HUES48 (cell line): ENCODE results near the gene LRPAP1.

ENCODE experiments used
- H3K27ac ChIP-seq: one replicate; pipeline ENCODE4 v1.7.0; 2013; ENCODE audit warnings: low read depth, low read length, inconsistent platforms
- H3K27me3 ChIP-seq: 2 replicates; pipeline ENCODE4 v1.6.1; 2013; ENCODE audit warnings: mild to moderate bottlenecking, low read length; ENCODE audit not compliant: control insufficient read depth, insufficient read depth
- H3K36me3 ChIP-seq: 2 replicates; pipeline ENCODE4 v1.6.1; 2013; ENCODE audit warnings: low read length; ENCODE audit not compliant: control insufficient read depth, insufficient read depth
- H3K4me1 ChIP-seq: 2 replicates; pipeline ENCODE4 v1.6.1; 2013; ENCODE audit warnings: mild to moderate bottlenecking, low read length; ENCODE audit not compliant: control insufficient read depth, insufficient read depth
- H3K4me3 ChIP-seq: 2 replicates; pipeline ENCODE4 v1.5.1; 2013; ENCODE audit warnings: mild to moderate bottlenecking, low read depth, low read length
- H3K9ac ChIP-seq: 2 replicates; pipeline ENCODE4 v1.6.1; 2013; ENCODE audit warnings: mild to moderate bottlenecking, low read depth, low read length, moderate library complexity
- H3K9me3 ChIP-seq: 2 replicates; pipeline ENCODE4 v1.6.1; 2013; ENCODE audit warnings: low read length; ENCODE audit not compliant: control insufficient read depth, insufficient read depth

Gene LRPAP1

DNA sequence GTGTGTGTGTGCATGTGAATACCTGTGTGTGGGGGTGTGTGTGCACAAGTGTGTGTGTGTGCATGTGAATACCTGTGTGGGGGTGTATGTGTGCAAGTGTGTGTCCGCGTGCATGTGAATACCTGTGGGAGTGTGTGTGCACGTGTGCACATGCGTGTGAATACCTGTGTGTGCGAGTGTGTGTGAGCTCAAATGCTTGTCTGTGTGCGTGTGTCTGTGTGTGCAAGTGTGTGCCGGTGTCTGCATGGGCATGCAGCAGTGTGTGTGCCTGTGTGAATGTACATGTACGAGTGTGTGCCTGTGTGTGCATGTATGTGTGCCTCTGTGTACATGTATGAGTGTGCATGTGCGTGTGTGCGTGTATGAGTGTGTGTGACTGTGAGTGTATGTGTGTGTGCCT lies 64.1 kb downstream of the LRPAP1 start:
- no peaks in the 10 kb centered on the region; the same call in 1 of the 2 replicates for H3K9me3 ChIP-seq
- H3K27ac ChIP-seq = no peak overlapping the region
- no peak overlapping the region for H3K9ac ChIP-seq
- H3K36me3 ChIP-seq = no peaks in the 10 kb centered on the region
- H3K27me3 ChIP-seq = peaks cover 53% of the 10 kb centered on the region
- H3K4me3 ChIP-seq = no peak overlapping the region
- no peaks in the 10 kb centered on the region; the same call in 1 of the 2 replicates for H3K4me1 ChIP-seq

DNA sequence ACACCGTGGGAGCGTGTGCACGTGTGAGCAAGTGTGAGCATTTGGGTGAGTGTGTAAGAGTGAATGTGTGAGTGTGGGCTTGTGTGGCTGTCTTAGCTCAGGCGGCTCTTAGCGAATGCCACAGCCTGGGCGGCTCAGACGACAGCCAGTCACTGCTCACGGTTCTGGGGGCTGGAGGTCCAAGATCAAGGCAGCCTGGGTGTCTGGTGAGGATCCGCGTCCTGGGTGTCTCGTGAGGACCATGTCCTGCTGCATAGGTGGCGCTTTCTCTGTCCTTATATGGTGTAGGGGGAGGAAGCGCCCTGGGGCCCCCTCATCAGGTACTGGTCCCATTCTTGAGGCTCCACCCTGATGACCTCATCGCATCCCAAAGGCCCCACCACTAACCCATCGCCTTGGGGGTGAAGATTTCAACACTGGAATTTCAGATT lies 64.6 kb downstream of the LRPAP1 start:
- Histone ChIP-seq H3K27ac (no peak overlapping the region), H3K27me3 (peaks cover 51% of the 10 kb centered on the region), H3K36me3 (no peaks in the 10 kb centered on the region), H3K4me3 (no peak overlapping the region), H3K9ac (no peak overlapping the region), H3K4me1 (no peaks in the 10 kb centered on the region), H3K9me3 (no peaks in the 10 kb centered on the region; the same call in 1 of the 2 replicates)

DNA sequence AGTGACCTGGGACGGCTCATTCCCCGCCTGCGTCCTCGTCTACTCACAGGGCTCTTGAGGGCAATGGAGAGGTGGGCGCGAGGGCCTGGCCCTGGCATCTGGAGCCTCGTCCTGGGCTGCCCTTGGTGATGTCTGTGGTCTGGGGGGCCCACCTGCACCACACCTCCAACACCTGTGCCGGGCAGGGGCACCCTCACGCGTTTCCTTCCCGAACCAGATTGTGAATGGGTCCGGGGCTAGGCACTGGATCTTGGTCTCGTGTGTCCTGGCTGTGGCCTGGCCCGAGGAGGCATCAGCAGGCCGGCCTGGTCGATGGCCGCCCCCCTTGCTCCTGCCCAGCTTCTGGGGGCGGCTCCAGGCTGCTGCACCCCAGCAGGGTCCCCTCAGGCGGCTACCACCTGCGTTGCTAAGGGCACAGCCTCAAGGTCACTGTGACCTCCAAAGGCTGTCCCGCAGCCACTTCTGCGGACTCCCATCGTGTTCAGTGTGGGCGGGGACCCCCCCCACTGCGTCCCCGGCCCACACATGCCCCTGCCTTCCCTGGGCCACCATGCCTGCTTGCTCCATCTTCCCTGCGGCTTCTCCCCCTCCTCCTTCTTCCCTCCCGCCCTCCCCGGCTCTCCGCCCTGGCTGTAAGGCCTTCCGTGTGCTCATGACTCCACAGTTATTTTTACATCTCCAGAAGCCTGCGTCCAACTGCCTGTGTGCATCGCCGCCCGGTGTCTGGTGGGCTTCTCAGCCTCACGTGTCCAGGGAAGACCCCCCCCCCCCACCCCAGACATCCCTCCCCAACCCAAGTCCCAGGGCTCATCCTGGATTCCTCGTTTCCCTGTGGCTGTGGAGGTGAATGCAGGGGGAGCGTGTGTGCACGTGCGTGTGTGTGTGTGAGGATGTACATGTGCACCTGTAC lies 65.3 kb downstream of the LRPAP1 start:
- H3K4me1 ChIP-seq = no peaks in the 10 kb centered on the region
- no peaks in the 10 kb centered on the region; the same call in 1 of the 2 replicates for H3K9me3 ChIP-seq
- H3K4me3 ChIP-seq = no peak overlapping the region
- H3K27me3 ChIP-seq = peaks cover 52% of the 10 kb centered on the region
- H3K9ac ChIP-seq = no peak overlapping the region
- H3K27ac ChIP-seq = no peak overlapping the region
- no peaks in the 10 kb centered on the region for H3K36me3 ChIP-seq

DNA sequence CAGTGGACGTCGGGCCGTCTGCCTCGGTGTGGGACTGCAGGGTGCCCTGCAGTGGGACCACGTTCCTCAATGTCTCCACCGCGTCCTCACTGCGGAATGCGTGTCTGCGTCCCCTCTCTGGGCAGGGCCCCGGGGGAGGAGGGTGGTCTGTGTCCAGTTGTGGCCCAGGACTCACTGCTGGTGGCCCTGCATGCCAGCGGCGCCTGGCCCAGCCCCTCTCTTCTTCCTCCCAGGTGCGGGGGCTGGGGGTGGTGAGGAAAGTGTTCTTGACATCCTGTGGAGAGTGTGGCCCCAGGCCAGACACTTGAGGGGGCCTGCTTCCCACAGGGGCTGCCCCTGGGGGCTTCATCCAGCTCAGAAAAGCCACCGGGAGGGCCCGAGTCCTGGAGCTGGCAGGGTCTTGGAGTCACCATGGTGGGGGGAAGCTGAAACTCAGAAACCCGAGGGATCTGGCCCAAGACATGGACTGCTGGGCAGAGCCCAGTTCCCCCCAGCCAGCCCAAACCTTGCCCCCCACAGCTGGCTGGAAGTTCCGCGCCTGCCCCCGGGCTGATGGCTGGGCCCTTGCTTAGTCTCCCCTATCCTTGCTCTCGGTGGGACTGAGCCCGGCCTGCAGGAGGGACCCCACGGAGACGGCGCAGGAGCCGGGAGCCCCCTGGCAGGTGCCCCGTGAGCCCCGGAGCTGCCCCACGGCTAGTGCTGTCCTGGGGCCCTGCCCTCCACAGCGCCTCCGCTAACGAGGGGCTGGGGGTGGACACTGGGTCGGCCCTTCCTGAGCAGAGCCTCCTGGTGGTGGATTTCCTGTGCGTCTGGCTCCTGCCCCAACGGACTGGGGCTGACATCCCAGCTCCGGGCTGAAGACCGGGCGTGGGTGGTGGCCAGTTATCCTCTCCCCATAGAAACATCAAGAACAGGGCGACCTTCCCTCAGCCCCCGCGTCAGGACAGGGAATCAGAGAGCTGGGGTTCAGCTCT lies 66.2 kb downstream of the LRPAP1 start:
- H3K9ac ChIP-seq = no peak overlapping the region
- no peaks in the 10 kb centered on the region for H3K4me1 ChIP-seq
- no peaks in the 10 kb centered on the region for H3K36me3 ChIP-seq
- H3K9me3 ChIP-seq = no peaks in the 10 kb centered on the region; the same call in 1 of the 2 replicates
- peaks cover 55% of the 10 kb centered on the region for H3K27me3 ChIP-seq
- no peak overlapping the region for H3K27ac ChIP-seq
- no peak overlapping the region for H3K4me3 ChIP-seq

DNA sequence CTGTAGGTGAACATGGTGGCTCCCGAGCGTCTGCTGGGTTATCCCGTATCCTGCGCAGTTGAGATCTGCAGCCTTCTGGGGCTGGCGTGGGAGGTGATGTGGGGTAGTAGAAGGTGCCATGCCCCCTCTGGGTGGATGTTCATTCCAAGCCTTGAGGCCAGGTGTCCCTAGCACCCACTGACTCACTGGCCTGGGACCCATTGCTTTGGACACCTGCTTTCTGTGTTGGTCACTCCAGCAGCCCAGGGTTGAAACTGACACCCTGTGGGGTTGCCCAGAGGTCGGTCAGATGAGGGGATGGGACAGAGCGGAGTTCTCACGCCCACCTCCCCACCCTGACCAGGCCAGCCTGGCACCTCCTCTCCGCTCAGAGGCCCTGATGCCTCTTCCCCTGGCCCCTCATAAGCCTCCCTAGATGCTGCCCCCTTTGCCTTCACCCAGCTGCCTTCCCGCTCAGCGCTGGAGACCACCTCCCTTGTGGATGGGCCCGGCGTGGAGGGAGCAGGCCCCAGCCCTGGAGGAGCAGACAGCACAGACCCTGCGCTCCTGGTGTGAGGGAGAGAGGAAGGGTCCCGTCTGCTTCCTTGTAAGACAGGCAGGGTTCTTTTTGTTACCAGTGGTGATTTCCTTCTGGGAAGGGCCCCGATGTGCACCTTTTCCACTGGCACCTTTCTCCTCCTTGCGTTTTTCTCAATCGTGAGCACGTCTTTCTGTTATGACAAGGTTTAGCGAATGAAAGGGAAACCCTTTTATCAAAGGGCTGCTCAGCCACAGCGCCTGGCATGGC lies 67.1 kb downstream of the LRPAP1 start:
- Histone ChIP-seq H3K27ac (no peak overlapping the region), H3K36me3 (no peaks in the 10 kb centered on the region), H3K9ac (no peak overlapping the region), H3K27me3 (peaks cover 54% of the 10 kb centered on the region), H3K4me1 (no peaks in the 10 kb centered on the region), H3K4me3 (no peak overlapping the region), H3K9me3 (no peaks in the 10 kb centered on the region; the same call in 1 of the 2 replicates)

DNA sequence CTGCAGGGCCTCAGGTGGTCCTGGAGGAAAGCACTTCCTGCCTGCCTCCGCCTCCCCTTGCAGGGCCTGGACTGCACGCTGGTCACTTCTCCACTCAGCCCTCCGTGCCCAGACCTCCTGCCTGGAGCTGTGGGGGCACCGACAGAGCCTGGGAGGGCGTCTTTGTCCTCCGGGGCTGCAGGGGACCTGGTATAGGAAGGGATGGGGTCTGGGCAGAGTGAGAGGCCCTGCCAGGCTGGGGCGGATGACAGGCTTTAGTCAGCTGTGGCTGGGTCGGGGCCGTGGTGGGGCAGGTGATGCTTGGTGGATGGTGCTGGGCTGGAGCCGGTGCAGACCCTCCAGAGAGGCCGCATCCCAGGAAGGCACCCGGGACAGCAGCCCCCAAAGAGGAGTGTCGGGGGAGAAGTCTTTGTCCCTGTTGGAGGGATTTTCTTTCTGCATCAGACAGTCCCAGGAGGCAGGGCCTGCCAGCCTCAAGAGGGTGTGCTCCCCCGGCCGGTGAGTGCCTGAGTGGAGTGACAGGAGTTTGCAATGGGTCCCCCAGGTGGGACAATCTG lies 67.8 kb downstream of the LRPAP1 start:
- Histone ChIP-seq H3K9ac (no peak overlapping the region), H3K36me3 (no peaks in the 10 kb centered on the region), H3K27ac (no peak overlapping the region), H3K27me3 (peaks cover 53% of the 10 kb centered on the region), H3K4me3 (no peak overlapping the region), H3K9me3 (no peaks in the 10 kb centered on the region; the same call in 1 of the 2 replicates), H3K4me1 (no peaks in the 10 kb centered on the region)

DNA sequence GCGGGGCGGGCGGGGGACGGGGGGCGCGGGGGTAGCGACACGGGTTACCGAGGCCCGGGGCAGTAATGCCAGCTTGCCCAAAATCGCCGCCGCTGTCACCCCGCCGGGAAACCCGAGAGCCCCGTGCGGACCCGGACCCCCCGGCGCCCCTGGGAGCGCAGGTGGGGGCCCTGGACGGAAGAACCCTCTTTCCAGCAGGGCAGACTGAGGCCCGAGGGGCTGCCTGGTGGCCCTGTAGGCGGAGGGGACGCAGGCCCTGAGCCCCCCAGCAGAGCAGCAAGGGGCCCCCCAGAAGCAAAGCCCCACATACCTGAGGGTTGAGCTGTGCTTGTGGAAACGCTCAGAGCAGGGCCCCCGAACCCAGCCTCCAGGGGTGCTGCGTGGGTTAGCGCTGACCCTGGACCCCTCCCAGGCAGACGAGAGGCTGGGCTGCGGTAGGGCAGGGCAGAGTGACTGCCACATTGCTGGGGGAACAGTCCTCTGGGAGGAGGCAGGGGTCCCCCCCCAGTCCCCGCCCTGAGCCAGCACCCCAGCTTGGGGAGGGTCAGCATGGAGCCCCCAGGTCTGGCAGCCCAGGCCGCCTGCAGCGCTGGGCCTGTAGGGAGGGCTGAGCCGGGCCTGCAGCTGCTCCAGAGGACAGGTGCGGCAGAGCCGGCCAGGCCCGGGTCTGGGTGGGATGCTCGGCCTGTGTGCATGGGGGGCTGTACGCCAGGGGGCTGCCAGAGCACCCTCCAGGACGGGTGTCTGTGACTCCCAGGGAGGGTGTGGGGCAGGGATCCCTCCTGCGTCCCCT lies 68.5 kb downstream of the LRPAP1 start:
- Histone ChIP-seq H3K4me3 (no peak overlapping the region), H3K9me3 (no peaks in the 10 kb centered on the region; the same call in 1 of the 2 replicates), H3K9ac (no peak overlapping the region), H3K4me1 (no peaks in the 10 kb centered on the region), H3K36me3 (no peaks in the 10 kb centered on the region), H3K27me3 (peaks cover 56% of the 10 kb centered on the region), H3K27ac (no peak overlapping the region)

DNA sequence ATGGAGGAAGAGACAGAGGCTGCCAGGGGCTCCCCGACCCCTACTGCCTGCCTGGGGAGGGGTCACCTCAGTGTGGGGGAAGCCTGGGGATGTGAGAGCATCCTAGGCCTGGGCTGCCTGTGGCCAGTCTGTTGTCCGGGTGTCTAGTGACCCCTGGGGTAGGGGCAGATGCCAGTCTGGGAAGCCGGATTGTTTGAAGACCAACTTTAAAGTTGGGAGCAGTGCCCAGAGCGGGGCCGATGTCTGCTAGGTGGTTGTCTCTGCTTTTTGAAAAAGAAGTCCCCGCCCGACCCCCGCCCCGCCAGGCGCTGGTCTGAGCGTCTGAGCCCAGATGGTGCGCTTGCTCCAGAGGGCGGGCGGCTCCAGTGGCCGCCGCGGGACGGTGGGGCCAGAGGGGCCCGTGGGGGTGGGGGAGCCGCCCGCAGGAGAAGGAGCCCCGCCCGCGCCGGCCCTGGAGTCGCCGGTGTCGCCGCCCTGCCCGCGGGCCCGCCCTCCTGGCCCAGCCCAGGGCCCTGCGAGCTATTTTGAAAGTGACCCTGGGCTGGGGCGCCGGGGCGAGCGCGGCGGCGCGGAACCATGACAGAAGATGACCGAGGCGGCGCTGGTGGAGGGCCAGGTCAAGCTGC lies 69.3 kb downstream of the LRPAP1 start, which contains the start of gene DOK7:
Gene DOK7, plus strand, starts transcription at position 517 of the 626 bp plus-strand sequence. Its CDS starts 70 bp downstream, at position 587.
- Histone ChIP-seq H3K4me3 (no peak within 1 kb of the TSS; the same call in 1 of the 2 replicates), H3K9me3 (no peaks in the 10 kb centered on the region), H3K27ac (no peak within 1 kb of the TSS), H3K27me3 (peaks cover 64% of the 10 kb centered on the region), H3K4me1 (no peaks in the 10 kb centered on the region), H3K36me3 (no peaks in the 10 kb centered on the region), H3K9ac (no peak within 1 kb of the TSS)

DNA sequence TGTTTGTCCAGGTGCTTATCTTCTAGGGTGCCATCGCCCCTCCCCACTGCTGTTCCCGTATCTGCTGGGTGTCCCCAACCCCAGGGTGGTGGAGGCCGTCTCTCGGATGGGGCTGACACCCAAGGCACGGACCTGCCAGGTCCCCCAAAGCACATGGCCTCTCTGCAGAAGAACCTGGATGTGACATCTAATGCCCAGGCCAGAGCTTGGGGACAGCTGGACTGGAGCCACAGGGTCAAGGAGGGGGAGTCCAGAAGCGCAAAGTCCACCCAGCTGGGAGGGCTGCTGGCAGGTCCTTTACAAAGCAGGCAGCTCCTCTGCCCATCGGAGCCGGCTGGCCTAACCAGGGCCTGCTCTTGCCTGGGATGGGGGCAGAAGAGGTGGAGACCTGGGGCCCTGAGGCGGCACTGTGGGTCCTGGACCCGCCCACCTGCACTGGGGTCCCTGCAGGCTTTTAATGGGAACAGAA lies 69.9 kb downstream of the LRPAP1 start:
- Histone ChIP-seq H3K27me3 (peaks cover 64% of the 10 kb centered on the region), H3K9ac (no peak overlapping the region), H3K4me1 (no peaks in the 10 kb centered on the region), H3K27ac (no peak overlapping the region), H3K4me3 (no peak overlapping the region), H3K9me3 (no peaks in the 10 kb centered on the region), H3K36me3 (no peaks in the 10 kb centered on the region)
